Hematopoietic multipotent progenitor cell treated with erythropoietin and hydrocortisone succinate and interleukin-3 and kit ligand, for 17 days (in vitro differentiated cells): ENCODE measurements around the gene MDGA2.
A peak's percentile ranks its signal among the peaks of the same experiment; 100 is the strongest.
"Not testable (repeated sequence)": the region's sequence is repeated elsewhere in the genome, so short reads cannot be mapped to it uniquely, and the experiment has no call there.

Source experiments
- DNase-seq: peaks from one replicate; pipeline ENCODE4 v3.0.0-alpha.2; 2015; ENCODE audit warnings: low spot score

MDGA2 gene

DNA sequence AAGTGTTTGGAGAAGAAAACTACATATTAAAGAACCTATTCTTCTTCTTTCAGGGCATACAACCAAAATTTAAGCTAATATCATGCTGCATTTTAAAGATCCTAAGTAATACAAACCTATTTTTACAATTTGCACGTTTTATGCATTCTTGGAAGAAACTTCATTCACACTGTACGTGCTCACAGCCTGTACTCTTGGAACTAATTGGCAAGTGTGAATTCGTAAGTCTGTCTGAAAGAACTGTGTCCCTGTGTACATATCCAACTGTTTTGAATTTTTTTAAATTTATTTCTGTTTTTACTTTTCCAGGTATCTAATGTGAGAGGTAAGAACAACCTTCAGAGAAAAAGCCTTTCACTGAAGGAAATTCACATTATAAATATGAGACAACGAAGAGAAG lies 347.0 kb downstream of the MDGA2 start:
- no peak for DNase-seq

- DNase-seq: no peak
Observed at GRCh38 chr14:47327336-47327735, 348.1 kb downstream of the MDGA2 start.

GRCh38 chr14:47322751-47323150 lies 352.7 kb downstream of the MDGA2 start:
- DNase-seq: no peak

- no peak for DNase-seq
Observed at GRCh38 chr14:47302121-47302520, 373.3 kb downstream of the MDGA2 start.

DNA sequence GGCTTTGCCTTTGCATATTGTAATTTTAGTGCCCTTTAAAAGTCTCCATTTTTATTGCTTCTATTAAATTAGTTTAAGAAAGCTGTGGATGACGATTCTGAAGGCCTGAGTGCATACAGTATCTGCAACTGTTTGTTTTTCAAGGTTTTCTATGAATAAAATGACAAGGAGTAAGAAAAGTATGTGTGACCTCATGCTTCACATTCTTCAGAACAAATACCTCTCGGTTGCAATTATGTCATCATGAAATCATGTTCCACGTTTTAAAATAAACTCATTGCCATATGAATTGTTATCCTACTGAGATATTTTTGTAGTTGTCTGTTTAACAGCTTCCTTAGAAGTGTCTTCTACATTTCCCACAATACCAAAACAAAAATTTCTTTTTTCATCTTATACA lies 374.6 kb downstream of the MDGA2 start:
- DNase-seq: no peak

- DNase-seq: no peak
Observed at GRCh38 chr14:47297374-47297773, 378.0 kb downstream of the MDGA2 start.

DNA sequence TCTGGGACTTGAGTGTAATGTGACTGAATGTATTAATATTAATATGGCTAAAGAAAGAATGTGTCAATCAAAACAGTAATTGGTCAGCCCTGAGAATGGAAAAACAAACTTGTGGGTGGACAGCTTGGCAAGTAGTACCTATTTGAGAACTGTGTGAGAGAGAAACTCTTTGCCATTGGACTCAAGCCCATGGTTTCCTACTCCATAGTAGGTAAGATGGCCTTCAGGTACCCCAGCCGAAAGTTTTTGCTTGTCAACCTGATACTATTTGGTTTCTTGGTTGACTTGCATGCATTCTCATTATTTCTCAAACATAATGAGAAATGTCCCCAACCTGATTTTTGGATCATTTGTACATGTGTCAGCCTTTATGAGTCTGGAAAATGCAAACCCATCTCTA lies 391.1 kb downstream of the MDGA2 start:
- no peak for DNase-seq

GRCh38 chr14:47281761-47282160 lies 393.6 kb downstream of the MDGA2 start:
- not testable (repeated sequence) for DNase-seq

- peak; percentile 16 for DNase-seq
Observed at GRCh38 chr14:47278233-47278842, 397.1 kb downstream of the MDGA2 start.

DNA sequence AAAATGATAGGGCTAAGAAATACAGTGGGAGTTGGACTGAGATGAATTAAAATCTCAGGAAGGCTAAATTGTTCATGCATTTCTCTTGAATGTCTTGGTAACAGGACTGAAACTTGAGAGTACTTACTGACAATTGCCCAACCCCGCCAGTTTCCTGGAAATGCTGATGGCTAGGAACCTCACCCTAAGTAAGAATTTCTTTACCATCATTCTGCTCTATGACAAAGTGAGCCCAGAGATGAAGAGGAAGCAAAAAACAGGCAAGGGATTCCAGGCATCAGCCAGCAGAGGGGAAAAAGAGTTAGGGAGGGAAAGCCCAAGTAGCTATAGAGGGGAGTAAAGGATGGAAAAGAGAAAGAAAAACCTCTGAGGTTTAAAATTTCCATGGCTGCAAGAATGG lies 397.7 kb downstream of the MDGA2 start:
- DNase-seq: no peak

GRCh38 chr14:47276931-47277330 lies 398.5 kb downstream of the MDGA2 start:
- DNase-seq: no peak

DNA sequence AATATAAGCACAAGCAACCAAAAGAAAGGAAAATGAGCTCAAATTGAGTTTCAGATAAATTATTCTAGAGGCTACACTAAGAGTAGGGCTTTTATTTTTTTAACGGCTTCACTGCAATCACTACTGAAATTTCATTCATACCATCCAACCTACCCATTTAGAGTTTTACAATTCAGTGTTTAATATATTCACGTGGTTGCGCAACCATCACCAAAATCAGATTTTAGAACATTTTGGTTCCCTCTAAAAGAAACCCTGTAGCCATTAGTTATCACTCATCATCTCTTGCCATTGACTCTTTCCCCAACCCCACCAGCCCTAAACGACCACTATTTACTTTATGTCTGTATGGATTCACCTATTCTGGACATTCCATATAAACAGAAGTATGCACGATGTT lies 401.5 kb downstream of the MDGA2 start:
- DNase-seq: no peak

- DNase-seq: no peak
Observed at GRCh38 chr14:47270715-47271114, 404.7 kb downstream of the MDGA2 start.

DNA sequence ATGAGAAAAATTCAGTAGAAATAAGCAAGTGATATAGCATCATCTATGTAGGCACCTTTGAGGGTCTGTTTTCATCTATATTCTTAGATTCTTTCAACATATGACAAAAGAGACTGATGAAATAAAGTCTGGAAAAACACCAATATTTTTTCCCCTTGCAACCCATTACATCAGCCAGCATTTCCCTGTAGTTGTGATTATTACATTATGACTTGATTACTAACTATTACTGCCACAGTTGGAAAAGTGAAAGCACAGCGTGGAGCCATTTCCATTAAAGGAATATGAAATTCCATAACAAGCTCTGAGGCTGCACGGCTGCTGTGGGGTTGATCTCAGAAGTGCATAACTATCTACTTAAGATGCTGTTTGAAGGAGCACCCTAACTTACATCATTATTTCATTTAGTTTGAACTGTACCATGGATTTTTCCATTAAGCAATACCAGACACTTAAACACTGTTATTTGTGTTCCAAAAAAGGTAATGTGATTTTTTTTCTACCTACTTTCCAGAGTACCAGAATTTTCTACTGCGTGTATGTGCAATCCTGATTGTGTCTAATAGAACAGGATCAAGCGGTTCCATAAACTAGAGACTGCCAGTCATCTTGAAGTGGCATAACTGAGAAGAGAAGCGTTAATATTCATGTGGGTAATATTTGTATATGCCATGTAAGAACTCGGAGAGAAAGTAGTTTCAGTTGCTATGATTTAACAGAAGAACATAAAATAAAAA lies 405.5 kb downstream of the MDGA2 start:
- DNase-seq: no peak

- no peak for DNase-seq
Observed at GRCh38 chr14:47264842-47265241, 410.6 kb downstream of the MDGA2 start.

DNA sequence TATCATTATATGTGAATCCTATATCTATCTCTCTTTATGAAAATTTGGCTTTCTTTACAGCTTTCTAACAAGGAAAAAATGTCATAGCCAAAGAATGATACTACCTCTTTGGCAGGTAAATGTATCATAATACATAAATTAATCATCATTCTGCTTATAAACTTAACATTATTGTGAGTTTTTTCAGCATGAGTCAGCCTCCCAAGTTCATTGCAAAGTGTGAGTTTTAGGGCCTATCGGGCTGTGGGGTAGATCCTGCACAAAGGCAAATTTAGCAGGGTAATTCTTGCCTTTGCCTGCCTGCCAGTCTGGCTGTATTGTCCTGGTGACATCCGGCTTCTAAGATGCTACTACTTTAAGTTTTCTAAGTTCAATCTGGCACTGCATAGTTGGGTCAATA lies 412.6 kb downstream of the MDGA2 start:
- DNase-seq: no peak

- DNase-seq: no peak
Observed at GRCh38 chr14:47261350-47261749, 414.1 kb downstream of the MDGA2 start.

DNA sequence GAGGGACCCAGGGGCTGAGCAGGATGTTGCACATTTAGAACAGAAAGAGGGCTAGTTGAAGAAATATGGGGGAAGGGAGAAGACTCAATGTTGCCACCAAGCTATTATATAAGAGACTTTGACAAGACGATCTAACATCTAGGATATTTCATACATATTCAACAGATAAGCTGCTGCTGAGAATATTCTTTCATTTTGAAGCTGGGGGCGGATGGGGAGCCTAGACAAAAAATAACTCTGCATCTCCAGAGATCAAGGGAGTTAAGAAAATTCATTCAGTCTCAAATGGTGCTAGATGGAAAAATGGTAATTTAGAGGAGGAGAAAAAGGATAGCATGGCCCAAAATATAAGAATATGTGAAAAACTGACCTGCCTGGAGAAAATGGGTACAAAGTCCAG lies 415.6 kb downstream of the MDGA2 start:
- no peak for DNase-seq

- DNase-seq: no peak
Observed at GRCh38 chr14:47257013-47257412, 418.4 kb downstream of the MDGA2 start.

DNA sequence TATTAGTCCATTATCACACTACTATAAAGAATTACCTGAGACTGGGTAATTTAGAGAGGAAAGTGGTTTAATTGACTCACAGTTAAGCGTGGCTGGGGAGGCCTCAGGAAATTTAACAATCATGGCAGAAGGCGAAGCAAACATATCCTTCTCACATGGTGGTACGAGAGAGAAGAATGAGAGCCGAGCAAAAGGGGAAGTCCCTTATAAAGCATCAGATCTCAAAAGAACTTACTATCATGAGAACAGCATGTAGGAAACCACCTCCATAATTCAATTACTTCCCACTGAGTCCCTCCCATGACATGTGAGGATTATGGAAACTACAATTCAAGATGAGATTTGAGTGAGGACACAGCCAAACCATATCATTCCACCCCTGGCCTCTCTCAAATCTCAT lies 422.6 kb downstream of the MDGA2 start:
- DNase-seq: no peak

DNA sequence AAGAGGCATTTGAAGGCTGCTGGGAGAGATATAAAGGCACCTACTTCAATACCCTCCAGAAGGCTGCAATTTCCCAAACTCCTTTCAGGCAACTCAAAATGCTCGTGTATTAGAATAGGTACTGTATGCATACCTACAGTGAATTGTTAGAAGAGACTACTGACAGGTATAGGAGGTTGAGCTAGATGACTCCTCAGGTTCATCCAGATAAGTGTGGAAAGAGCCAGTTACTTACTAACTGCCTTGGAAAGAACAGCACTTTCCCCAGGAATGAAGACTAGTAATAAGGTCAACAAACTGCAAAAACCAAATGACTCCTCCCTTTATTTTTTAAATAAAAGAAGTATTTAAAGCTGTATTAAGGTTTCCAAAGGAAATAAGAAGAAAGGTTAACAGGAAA lies 429.0 kb downstream of the MDGA2 start:
- DNase-seq: no peak

- DNase-seq: not testable (repeated sequence)
Observed at GRCh38 chr14:47242579-47242978, 432.8 kb downstream of the MDGA2 start.

DNA sequence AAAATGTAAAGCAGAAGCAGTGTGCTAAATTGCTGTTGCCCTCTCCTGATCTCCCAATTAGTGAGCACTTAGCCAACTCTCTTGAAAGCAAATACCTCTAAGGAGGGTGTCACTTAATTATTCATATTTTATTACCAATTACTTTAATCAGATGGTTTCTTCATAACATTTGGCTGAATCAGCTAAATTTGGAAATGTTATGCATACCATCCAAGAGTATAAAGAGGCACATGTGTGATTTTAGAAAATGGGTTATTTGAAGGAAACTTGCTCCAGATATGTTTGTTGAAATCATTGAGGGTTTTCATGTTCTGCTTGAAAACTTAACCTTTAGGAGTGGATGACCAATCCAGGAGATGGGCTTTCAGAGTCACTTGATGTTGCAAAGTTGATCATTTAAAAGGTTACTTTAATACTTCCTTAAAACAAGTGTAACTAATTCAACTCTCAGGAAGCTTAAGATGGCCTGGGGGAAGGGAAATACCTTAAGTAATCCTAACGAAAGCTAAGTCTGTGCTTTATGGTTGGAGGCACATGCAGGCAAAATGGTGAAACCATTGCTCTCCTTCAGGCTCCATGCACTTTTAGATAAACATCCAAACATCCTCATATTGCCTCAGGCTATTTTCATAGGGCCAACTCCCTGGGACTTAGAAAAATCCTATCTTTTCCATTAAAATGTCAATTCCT lies 434.5 kb downstream of the MDGA2 start:
- no peak for DNase-seq
